K562 (cell line): ENCODE data around the gene PAFAH1B2. TPM values are rescaled to one million over a fixed set of nuclear protein-coding genes. Genes with fewer than 3 reads are reported as not detected.

Experiments
- ATAC-seq: fragments of 200-7000 bp; cut with Tn5 transposase; 3 replicates; pipeline ENCODE4 v1.9.1; 2020; ENCODE audit warnings: moderate library complexity
- BruUV-seq: library from RNA; stranded (reverse); fragments of 400-500 nt; replicated peaks from 2 replicates; lab custom pipeline; 2021; lab: Mats Ljungman, UMichigan
- CTCF ChIA-PET: fragments of 300-600 bp; formaldehyde crosslinking; extraction: SDS; loops from one replicate; lab custom pipeline; 2021; ENCODE audit warnings: low intra/inter-chr PET ratio; lab: Yijun Ruan, JAX
- POLR2A ChIA-PET: fragments of 300-600, 350-650 bp; sonication (Branson Sonifier 250); formaldehyde crosslinking; extraction: SDS; loops from one replicate; lab custom pipeline; 2021; ENCODE audit warnings: antibody characterized with exemption, inconsistent platforms; lab: Yijun Ruan, JAX
- DNase-seq, 4 experiments: peaks; one replicate each; pipeline versions ENCODE4 v3.0.0 to v3.0.0-alpha.2; 2011 to 2018; ENCODE audit warnings: low spot score in 3 of 4, mixed read lengths in 3 of 4; ENCODE audit errors: extremely low read depth in 1 of 4
- FAIRE-seq: peaks from 2 replicates; lab custom pipeline; 2011; peaks lifted over from hg19 to GRCh38; lab: Jason Lieb, UNC
- H2AFZ ChIP-seq: 2 replicates; pipeline ENCODE4 v1.6.0; 2011; ENCODE audit warnings: low read depth, low read length, control low read depth, inconsistent platforms
- H3K27ac ChIP-seq: fragments of 200-600 bp; 3 replicates; pipeline ENCODE4 v1.8.0; 2011; ENCODE audit warnings: low read depth, mild to moderate bottlenecking, control low read depth, inconsistent platforms, low read length, moderate library complexity, mixed read lengths; ENCODE audit errors: extremely low read depth
- H3K27me3 ChIP-seq, 2 experiments: fragments of 300-600 bp in 1 of 2; 2 replicates in 1 of 2; 3 replicates in 1 of 2; pipeline versions ENCODE4 v1.6.0 to v1.8.0; 2011; ENCODE audit warnings: inconsistent platforms in 2 of 2, low read length in 2 of 2, mild to moderate bottlenecking in 1 of 2, mixed read lengths in 1 of 2, moderate library complexity in 1 of 2; ENCODE audit not compliant: control insufficient read depth in 2 of 2, insufficient read depth in 2 of 2
- H3K36me3 ChIP-seq: fragments of 300-600 bp; 3 replicates; pipeline ENCODE4 v1.8.0; 2011; ENCODE audit warnings: mild to moderate bottlenecking, low read length, inconsistent platforms; ENCODE audit not compliant: control insufficient read depth, insufficient read depth
- H3K4me1 ChIP-seq, 2 experiments: fragments of 200-600 bp in 1 of 2; replicated peaks in 1 of 2; 2 replicates in 1 of 2; 3 replicates in 1 of 2; pipeline versions ENCODE4 v1.5.1 to v1.8.0; 2011; ENCODE audit warnings: inconsistent platforms in 2 of 2, low read length in 2 of 2, mild to moderate bottlenecking in 1 of 2, mixed read lengths in 1 of 2, moderate library complexity in 1 of 2; ENCODE audit not compliant: control insufficient read depth in 2 of 2, insufficient read depth in 2 of 2
- H3K4me2 ChIP-seq: 2 replicates; pipeline ENCODE4 v1.6.1; 2011; ENCODE audit warnings: low read length, control low read depth, inconsistent platforms, mixed read lengths; ENCODE audit not compliant: insufficient read depth
- H3K4me3 ChIP-seq: fragments of 200-600 bp; sonication (generic), shearing (Covaris generic); 2 replicates; pipeline ENCODE4 v1.5.1; 2016; ENCODE audit warnings: control low read depth, inconsistent platforms
- H3K79me2 ChIP-seq: fragments of 200-600 bp; 3 replicates; pipeline ENCODE4 v1.8.0; 2011; ENCODE audit warnings: low read length, inconsistent platforms; ENCODE audit not compliant: control insufficient read depth, insufficient read depth
- H3K9ac ChIP-seq, 2 experiments: 2 replicates each; pipeline versions ENCODE4 v1.6.0 to v1.6.1; 2011; ENCODE audit warnings: low read depth in 2 of 2, low read length in 2 of 2, control low read depth in 1 of 2, inconsistent platforms in 1 of 2, mild to moderate bottlenecking in 1 of 2, mixed read lengths in 1 of 2; ENCODE audit not compliant: insufficient read depth in 1 of 2
- H3K9me1 ChIP-seq: one replicate; pipeline ENCODE4 v1.6.0; 2011; ENCODE audit warnings: inconsistent platforms, mild to moderate bottlenecking, low read length, moderate library complexity; ENCODE audit not compliant: control insufficient read depth, insufficient read depth
- H3K9me3 ChIP-seq: replicated peaks from 2 replicates; pipeline ENCODE4 v1.5.1; 2011; ENCODE audit warnings: low read depth, low read length, inconsistent platforms; ENCODE audit not compliant: control insufficient read depth, insufficient read depth
- H4K20me1 ChIP-seq: replicated peaks from 2 replicates; pipeline ENCODE4 v1.6.1; 2011; ENCODE audit warnings: low read length, inconsistent platforms, mixed read lengths; ENCODE audit not compliant: control insufficient read depth, insufficient read depth
- E2F1 ChIP-seq: sonication (generic); formaldehyde crosslinking; IDR thresholded peaks from 2 replicates; pipeline ENCODE4 v1.8.1; 2023; ENCODE audit warnings: mild to moderate bottlenecking, missing genetic modification reagents, moderate library complexity
- EGR1 ChIP-seq: fragments of 450-650 bp; conservative IDR thresholded peaks from 2 replicates; pipeline ENCODE4 v1.6.1; 2017; ENCODE audit warnings: mild to moderate bottlenecking
- ELK1 ChIP-seq: sonication (generic); formaldehyde crosslinking; IDR thresholded peaks from 2 replicates; pipeline ENCODE4 v1.8.1; 2022; ENCODE audit warnings: missing genetic modification reagents
- GABPB2 ChIP-seq: fragments of 250-450 bp; sonication (Bioruptor Pico); conservative IDR thresholded peaks from 2 replicates; pipeline ENCODE4 v1.5.1; 2021; ENCODE audit warnings: mild to moderate bottlenecking
- HDAC3 ChIP-seq: fragments of 450-650 bp; IDR thresholded peaks from 2 replicates; pipeline ENCODE4 v1.6.1; 2018; ENCODE audit warnings: borderline replicate concordance, mild to moderate bottlenecking, moderate library complexity; ENCODE audit not compliant: partially characterized antibody
- POLR2A ChIP-seq: fragments of 450-650 bp; conservative IDR thresholded peaks from 2 replicates; pipeline ENCODE4 v1.6.1; 2016
- POLR2H ChIP-seq: IDR thresholded peaks from 2 replicates; pipeline ENCODE4 v1.6.1; 2016; ENCODE audit warnings: missing genetic modification characterization, low read depth, mild to moderate bottlenecking, control low read depth, missing compliant biosample characterization, moderate library complexity
- RHOXF2B ChIP-seq: fragments of 250-450 bp; sonication (Bioruptor Pico); conservative IDR thresholded peaks from 2 replicates; pipeline ENCODE4 v1.5.1; 2021
- ZNF146 ChIP-seq: IDR thresholded peaks from one replicate; pipeline ENCODE4 v1.6.1; 2018; ENCODE audit warnings: missing compliant biosample characterization; ENCODE audit not compliant: unreplicated experiment
- WGBS: fragments of 100-300 bp; shearing (Covaris generic); methylation state at CpG from one replicate; pipeline ENCODE4 v1.1.6; 2016; ENCODE audit warnings: low coverage, mixed read lengths; ENCODE audit not compliant: insufficient coverage; ENCODE audit errors: missing lambda C conversion rate; 5-methylcytosine and 5-hydroxymethylcytosine counted together
- in situ Hi-C: fragments of 300-500 bp; cut with MboI; formaldehyde crosslinking; loops from 4 replicates; pipeline ENCODE4 v1.15.0; 2018; ENCODE audit warnings: inconsistent platforms, mixed read lengths
- intact Hi-C: fragments of 100-400 bp; cut with micrococcal nuclease; formaldehyde crosslinking; loops from 2 replicates; pipeline ENCODE4 v1.14.2; 2022
- polyA plus RNA-seq, 8 experiments: library from polyadenylated mRNA; depleted of rRNA in 4 of 8; stranded (reverse) in 5 of 8; unstranded in 3 of 8; fragments of >200 nt; fragmentation: Nextera tagmentation in 2 of 8; fragmentation: Illumina TruSeq in 1 of 8; extraction: Ambion mirVana in 2 of 8; extraction: Trizol in 1 of 8; gene quantifications; 2 replicates each; pipeline versions ENCODE4 v1.2.1 to v1.2.3, GENCODE V29; 2011 to 2014; ENCODE audit warnings: inconsistent platforms in 1 of 8, missing spikeins in 1 of 8
- total RNA-seq, 7 experiments: library from RNA; depleted of rRNA in 6 of 7; stranded (reverse); fragments of >200 nt in 6 of 7; fragmentation: Illumina TruSeq in 2 of 7; extraction: Trizol in 2 of 7; gene quantifications; 2 replicates each; pipeline versions ENCODE4 v1.2.1 to v1.2.3, GENCODE V29; 2011 to 2021; ENCODE audit warnings: low replicate concordance in 1 of 7

PAFAH1B2 gene
- total and polyA plus RNA-seq, 9 of the 15 experiments (the other 6 are each of a cell fraction or from before 2014, with no cell fraction given) = 27.8 to 94.7 (median 64.9) TPM

- TF ChIP-seq ELK1 (no peak), RHOXF2B (CRISPR knock-in tag) (no peak), HDAC3 (no peak), GABPB2 (CRISPR knock-in tag) (no peak)
Measured at GRCh38 chr11:117169736-117170135, 25.6 kb downstream of the PAFAH1B2 start (continued).

- no peak overlapping the region for H2AFZ ChIP-seq
- ATAC-seq (no peak), FAIRE-seq (peak; percentile 44), DNase-seq (no peak)
- no peaks in the 10 kb centered on the region for H3K9me3 ChIP-seq
- no TSS peak for BruUV-seq
- peaks cover 26 to 34% of the 10 kb centered on the region in 2 experiments for H3K4me1 ChIP-seq
- ChIA-PET CTCF (interaction anchor here (0.6 kb wide), 1 partner anchor 129 kb away, joined by 4 read pairs; no protein-coding TSS in a partner anchor), POLR2A (interaction anchor here (0.6 to 1.8 kb wide), 4 partner anchors 10 to 23 kb away, joined by 4 to 7 read pairs (median 4); no protein-coding TSS in a partner anchor)
- TF ChIP-seq E2F1 (no peak), EGR1 (peak; percentile 62), ZNF146 (CRISPR knock-in tag) (no peak), POLR2A (0 out of 2 replicates have a peak, but pooled peaks have one; percentile 16), POLR2H (tag) (no peak)
- no peak overlapping the region for H3K9ac ChIP-seq
- H3K4me3 ChIP-seq = no peak overlapping the region
- H3K4me2 ChIP-seq = no peak overlapping the region; the same call in 1 of the 2 replicates
- H3K36me3 ChIP-seq = peaks cover 62% of the 10 kb centered on the region
- WGBS = 82% methylated on average over 9 of the region's 9 CpGs
- in situ Hi-C loops (no loop called here), intact Hi-C loops (no loop called here)
- H3K27ac ChIP-seq = no peak overlapping the region; the same call in 2 of the 3 replicates
- peaks cover 4% of the 10 kb centered on the region; the same call in 1 of the 3 replicates for H3K79me2 ChIP-seq
- H4K20me1 ChIP-seq = peaks cover 14% of the 10 kb centered on the region; the same call in 1 of the 2 replicates
- H3K27me3 ChIP-seq = no peaks in the 10 kb centered on the region
- H3K9me1 ChIP-seq = no peaks in the 10 kb centered on the region
Measured at GRCh38 chr11:117170210-117170609, 26.1 kb downstream of the PAFAH1B2 start.
